HG02678 (cell line): Measurements from ENCODE around the gene DENND5B.
"Not testable (repeated sequence)": the region's sequence is repeated elsewhere in the genome, so short reads cannot be mapped to it uniquely, and the experiment has no call there.

Experiments used
- ATAC-seq: cut with Tn5 transposase; IDR thresholded peaks from one replicate; pipeline ENCODE4 v1.9.1; 2021; ENCODE audit warnings: mild to moderate bottlenecking, moderate library complexity; ENCODE audit not compliant: unreplicated experiment

DENND5B gene

DNA sequence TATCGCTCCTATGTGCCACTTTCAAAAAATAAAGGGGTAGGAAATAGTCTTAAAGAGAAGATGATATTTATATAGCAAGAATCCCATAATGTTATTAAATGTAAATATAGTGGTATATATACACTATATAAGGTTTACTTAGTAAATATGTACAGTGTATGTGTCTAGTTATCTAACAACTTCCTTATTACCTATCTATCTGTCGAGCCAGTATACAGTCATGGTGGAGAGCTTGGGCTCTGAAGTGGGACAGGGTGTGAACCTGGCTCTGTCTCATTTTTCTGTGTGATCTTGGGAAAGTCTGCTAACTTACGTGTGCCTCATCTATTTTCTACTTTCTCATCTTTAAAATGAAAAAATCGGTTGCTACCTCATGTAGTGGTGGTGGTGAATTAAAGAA, 202.2 kb downstream of the DENND5B start:
- no peak for ATAC-seq

DNA sequence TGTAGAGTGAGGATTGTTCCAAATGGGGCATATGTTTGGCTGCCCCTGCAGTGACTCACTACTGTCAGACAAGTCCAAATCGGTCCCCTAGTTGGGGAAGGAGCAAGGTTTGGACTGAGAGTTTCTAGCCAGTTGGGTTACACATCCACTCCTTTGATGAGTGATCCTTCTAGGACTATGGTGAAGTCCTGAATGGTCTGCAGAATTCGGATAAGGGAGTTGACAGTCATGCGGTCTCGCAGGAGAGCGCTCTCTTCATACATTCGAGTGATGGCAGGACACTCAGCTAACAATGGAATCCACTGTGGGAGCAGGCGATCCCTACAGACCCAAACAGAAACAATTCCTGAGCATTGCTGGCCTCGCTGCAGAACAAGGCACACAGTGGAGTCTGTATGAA, 203.5 kb downstream of the DENND5B start:
- no peak for ATAC-seq

DNA sequence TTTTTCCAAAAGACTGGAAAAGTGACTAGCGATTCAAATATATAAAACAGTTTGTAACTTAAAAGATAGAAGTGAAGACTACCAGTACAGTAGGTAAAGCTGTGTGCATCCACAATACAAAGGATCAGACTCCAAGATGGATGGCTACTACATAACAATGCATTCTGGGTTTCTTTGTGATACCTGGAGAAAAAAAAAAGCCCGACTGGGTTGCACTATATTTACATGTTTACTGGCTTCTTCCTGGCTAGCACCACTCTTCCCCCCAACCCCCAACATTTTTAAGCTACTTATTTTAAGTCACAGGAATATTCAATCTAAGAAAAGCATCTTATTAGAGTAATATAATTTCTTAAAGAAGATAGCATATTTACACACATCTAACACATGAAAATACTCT, 203.9 kb downstream of the DENND5B start:
- ATAC-seq: no peak

DNA sequence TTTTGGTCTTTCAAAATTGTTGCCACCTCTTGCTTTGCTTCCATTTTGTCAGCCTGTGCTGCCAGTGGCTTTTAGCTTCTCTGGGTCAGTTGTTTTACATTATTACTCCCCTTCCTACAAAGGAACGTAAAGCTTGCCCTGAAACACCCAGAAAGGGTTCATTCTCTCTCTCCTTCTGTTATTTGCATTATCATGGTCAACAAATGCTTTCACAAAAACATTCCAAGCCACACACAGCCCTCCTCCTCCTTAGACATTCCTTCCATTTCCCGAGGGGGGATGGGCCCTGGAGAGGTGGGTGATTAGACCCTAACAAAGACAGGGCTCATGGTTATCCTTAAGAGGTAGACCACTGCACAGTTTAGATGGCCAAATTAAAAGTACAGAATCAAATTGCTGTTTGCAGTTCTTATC, 204.6 kb downstream of the DENND5B start:
- ATAC-seq: no peak

DNA sequence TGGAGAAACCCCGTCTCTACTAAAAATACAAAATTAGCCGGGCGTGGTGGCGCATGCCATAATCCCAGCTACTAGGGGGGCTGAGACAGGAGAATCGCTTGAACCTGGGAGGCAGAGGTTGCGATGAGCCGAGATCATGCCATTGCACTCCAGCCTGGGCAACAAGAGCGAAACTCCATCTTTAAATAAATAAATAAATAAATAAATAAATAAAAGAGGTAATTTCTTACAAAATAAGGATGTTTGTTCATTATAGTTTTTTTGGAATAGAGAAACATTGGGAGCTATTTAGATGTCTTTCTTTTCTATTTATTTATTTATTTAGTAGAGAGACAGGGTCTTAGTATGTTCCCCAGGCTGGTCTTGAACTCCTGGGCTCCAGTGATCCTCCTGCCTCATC, 213.7 kb downstream of the DENND5B start:
- ATAC-seq: not testable (repeated sequence)

DNA sequence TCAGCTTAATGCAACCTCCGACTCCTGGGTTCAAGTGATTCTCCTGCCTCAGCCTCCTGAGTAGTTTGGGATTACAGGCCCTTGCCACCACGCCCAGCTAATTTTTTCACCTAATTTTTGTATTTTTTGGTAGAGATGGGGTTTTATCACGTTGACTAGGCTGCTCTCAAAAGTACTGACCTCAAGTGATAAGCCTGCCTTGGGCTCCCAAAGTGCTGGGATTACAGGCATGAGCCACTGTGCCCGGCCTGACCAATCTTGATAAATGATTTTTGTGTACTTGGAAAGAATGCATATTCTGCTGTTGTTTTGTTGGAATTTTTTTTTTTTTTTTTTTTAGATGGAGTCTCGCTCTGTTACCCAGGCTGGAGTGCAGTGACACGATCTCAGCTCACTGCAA, 215.5 kb downstream of the DENND5B start:
- ATAC-seq: not testable (repeated sequence)

DNA sequence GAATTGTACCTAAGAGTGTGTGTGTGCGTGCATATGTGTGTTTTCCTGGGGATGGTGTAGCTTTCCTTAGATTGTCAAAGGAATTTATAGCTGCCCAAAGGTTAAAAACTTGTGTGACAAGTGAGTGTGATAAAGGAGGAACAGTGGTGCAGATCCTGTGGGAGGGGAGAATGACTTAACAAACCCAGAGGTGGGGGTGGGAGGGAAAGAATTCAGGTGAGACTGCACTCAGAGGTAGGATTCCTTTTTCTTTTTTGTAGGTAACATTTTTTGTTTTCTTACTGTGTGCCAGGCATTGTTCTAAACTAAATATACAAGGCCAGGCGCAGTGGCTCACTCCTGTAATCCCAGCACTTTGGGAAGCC, 219.7 kb downstream of the DENND5B start:
- ATAC-seq: no peak

DNA sequence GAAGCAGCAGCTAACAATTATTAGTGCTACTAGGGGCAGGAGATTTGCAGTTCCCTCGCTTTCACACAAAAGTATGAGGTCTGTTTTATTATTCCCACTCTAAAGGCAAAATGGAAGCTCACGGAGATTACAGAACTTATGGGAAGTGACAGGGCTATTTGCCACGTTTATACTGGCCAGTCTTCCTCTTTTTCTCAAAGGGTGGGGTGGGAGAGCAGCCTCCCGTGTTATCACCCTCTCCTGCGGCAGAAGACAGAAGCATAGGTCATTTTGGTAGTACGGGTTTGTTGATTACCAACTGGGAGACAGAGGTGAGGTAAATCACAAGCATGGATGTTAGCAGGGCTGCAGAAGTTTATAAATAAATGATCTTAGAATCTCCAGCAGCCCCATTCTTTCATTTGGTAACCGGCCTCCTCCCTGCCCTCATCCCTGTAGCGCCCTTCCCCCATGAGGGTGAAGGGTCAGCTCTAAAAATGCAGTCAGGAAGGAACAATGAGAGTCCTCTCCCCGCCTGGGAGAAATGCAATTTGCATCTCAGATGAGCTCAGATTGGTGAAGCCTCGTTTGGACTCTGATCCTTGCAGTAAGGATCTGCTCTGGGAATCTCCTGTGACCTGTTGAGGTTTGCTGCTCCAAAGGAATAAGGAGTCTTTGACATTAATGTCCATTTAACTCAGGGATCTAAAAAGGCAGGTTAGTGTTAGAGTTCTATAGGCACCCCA, 220.2 kb downstream of the DENND5B start:
- no peak for ATAC-seq

DNA sequence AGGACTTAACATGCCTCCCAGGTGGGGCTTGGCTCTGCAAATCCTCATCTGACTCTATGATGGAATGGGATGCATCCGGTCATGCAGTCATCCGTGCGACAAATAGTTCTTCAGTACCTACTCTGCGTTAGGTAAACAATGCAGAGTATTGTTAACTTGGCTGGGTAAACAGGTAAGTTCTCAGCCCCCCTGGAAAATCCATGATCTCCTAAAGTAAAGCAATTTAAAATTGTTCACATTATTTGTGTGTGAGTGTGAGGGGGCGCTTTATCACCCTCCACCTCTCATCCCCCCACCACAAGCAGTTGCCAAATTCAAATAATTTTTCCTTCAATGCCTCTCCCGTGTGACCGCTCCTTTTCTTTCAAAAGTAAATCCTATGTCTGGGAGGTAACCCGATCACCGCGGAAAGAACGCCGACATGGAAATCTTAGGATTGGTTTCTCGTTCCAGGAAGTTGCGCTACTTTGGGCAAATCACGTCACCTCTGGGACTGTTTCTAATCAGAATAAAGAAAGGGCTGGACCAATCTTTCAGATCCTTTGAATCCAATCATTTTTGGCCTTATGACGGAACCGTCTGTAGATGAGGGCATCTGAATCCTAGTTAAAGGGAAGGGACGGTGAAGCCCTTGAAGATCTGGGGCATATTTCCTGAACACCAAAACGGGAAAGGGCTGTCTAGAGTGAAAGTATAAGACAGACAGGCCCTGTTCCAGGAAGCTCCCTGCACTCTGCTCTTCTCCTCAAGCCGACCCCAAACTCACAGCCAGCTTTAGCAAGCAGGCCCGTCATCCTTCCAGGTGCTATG, 221.0 kb downstream of the DENND5B start:
- no peak for ATAC-seq

DNA sequence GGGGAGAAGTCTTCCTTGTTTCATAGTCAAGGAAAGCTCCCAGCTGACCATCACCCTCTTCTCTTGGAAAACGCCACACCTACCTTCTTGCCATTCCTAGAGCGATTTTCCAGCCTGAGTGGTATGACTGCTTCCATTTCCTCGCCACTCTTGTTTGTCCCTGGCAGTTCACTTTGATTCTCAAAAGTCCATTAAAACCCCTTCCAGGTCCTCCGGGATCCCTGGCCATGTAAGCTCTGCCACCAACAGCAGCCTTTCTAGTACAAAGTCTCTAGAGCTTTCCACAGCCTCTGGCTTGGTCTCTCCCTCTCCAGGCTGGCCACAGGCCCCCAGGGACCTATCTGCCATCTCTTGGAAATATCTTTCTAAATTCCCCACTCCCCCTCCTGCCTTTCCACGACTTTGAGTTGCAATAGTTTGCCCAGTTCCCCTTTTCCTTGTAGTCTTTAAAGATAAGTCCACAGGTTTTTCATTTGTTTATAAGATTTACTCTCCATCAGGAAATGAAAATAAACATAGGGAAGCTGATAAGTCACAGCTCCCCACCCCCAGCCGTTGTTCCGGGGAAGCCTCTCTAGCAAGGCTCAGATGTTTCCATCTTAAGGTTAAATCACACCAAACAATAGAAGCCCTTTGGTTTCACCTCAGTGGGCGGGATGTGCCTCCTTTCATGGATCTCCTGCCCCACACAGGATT, 222.1 kb downstream of the DENND5B start:
- ATAC-seq: no peak

DNA sequence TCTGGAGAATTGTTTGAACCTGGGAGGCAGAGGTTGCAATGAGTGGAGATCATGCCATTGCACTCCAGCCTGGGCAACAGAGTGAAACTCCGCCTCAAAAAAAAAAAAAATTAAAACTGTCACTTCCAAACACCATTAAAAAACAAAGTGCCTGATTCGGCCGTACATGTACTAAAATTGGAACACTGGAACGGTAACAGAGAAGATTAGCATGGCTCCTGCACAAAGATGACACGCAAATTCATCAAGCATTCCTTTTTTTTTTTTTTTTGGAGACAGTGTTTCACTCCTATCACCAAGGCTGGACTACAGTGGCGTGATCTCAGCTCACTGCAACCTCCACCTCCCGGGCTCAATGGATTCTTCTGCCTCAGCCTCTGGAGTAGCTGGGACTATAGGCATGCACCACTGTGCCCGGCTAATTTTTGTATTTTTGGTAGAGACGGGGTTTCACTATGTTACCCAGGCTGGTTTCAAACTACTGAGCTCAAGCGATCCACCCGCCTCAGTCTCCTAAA, 224.8 kb downstream of the DENND5B start:
- ATAC-seq: no peak

DNA sequence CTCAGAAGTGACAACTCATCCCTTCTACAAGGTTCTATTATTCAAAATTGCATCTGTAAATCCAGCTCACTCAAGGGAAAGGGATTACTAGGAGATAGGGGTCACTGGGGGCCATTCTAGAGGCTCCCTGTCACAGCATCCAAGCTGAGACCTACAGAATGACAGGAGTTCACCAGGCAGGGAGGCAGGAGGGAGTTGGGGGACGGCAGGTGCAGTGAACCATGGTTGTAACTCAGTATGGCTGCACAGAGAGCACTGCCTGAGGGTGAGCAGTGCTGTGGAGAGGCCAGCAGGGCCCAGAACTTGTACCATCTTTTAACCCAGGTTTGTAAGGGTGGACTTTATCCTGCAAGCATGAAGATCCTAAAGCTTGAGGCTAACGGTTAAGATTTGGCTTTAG, 227.1 kb downstream of the DENND5B start:
- ATAC-seq: no peak

DNA sequence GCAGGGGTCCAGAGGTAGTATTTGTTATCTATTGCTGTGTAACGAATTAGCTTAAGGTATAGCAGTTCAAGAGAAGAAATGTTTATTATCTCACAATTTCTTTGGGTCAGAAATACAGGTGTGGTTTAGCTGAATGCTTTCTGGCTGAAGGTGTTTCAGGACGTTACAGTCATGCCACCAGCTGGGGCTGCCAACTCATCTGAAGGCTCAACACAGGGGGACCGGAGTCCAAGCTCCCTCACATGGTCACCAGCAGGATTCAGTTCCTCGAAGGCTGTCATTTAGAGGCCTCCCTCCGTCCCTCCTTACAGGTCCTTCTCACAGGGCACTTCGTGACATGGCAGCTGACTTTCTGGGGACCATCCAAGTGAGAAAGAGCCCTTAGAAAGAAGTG, 227.5 kb downstream of the DENND5B start:
- peak; percentile 0 for ATAC-seq

DNA sequence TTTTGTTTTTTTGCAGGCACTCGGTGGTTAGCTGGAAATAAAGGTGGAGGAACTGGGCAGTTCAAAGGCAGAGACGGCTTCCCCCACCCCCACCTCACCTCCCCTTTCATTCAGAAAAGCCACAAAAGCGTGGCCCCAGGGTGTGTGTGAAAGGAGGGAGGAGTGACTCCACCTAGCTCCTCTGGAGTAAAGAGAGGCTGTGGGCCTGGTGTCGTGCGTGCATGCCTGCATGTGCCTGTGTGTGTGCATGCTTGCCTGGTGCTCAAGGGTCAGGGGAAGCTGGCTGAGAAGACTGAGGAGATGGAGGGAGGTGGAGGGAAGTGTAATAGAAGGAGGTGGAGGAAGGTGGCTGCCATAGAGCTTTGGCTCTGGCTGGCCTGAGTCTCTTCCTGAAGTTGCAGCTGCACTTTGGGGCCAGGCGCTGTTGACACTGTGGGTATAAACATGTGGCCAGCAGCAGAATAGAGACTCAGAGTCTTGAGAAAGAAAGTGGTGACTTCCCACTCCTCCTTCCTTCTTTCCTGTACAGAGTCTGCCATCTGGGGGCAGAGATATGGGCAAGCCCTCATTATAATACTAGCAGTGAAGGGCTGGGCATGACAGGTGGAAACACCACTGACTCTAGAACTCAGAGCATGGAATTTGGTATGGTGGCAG, 228.0 kb downstream of the DENND5B start:
- ATAC-seq: peak; percentile 80

DNA sequence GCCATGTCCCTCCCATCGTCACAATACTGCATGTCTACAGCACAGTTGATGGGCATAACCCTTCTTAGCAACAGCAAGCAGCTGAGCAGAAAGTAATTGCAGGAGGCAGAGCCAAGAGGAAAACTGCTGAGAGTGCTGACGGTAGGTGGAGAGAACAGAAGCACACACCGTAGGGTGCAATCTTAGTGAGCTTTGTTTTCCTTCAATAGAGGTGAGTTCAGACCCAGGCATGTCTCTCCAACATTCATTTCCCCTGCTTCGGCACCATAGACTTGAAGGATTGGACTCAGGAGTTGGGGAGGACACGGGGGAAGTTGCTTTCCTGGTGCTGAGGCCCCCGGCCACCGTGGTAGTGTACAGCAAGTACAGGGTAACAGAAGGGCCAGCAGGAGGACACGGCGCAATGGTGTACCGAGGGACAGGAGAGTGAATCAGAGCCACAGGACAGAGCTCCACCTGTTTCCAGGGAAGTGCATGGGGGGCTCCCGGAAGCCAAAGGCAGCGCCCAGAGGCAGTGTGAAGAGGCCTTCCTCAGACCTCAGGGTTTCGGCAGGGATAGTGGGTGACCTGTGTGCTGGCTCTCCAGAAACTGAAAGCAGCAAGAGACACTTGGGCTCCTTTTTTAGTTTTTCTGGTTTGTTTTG, 228.7 kb downstream of the DENND5B start:
- ATAC-seq: peak; percentile 47

DNA sequence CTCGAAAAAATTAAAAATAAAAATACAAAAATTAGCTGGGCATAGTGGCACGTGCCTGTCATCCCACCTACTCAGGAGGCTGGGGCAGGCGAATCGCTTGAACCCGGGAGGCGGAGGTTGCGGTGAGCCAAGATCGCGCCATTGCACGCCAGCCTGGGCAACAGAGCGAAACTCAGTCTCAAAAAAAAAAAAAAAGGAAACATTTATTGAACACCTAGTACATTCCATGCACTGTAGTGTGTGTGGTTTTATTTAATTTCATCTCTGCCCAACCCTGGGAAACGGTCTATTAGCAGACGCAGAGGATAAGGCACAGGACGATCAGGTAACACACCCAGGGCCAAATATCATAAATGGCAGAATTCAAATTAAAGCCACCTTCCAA, 229.2 kb downstream of the DENND5B start:
- ATAC-seq: no peak

DNA sequence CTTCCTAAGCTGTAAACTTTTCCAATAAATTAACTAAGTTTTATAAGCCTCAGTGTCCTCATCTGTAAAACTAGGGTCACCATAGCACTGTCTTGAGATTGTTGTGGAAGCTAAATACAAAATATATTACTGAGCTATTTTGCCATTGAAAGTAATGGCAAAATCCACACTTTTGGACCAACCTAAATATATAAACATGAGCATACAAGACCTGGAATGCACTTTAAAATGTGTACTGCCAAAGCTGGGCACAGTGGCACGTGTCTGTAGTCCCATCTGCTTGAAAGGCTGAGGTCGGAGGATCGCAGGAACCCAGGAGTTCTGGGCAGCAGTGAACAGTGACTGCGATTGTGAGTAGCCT, 235.2 kb downstream of the DENND5B start:
- no peak for ATAC-seq

DNA sequence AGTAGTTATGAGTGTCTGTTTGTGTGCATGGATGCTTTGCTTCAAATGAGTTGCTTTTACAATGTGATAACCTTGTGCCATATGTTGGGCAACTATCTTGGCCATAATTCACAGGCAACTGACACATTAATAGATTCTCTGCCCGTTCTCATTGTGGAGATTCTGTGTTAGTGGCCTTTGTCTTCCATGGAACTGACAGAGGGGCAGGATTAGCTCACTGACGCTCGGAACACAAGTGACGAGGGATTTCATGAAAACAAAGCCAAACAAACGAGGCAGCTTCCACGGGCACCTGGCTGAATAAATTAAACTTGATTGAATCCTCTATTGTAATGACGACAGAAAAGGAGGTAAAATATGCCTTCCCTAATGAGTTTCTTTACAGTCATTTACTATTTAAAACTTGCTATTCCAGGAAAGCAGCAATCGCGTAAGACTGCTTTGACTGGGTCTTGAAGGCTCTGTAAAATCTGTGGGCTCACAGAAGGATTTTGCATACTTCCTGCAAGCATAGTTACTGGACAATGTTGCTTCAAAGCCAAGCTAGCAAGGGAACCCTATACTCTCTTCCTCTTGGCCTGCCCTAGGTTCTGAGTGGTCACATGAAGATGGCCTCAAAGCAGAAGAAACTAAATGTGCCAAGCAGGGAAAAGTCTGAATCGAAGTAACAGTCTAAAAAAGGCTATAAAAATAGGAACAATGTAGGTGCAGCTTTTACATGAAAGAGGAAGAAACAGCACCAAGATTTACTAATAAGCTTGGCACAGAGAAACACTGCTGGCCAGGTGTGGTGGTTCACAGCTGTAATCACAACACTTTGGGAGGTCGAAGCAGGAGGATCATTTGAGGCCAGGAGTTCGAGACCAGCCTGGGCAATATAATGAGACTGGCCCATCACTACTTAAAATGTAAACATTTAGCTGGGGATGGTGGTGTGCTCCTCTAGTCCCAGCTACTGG, 236.9 kb downstream of the DENND5B start:
- no peak for ATAC-seq

DNA sequence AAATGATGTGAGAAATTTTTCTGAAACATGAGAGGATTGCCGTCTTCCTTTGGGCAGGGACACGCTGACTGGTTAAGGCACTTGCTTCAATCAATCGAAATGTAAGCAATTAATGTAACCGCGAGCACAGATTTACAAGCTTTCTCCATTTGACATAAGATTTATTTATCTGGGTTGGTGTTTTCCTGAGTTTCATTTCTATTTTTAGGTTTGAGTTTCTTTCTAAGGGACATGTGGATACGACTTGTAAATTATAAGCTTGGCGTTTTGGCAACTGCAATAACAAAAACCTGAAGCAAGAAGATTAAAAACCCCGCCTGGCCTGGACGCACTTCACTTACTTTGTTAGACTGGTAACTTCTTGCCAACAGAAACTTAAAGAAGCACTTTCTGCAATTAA, 244.7 kb downstream of the DENND5B start:
- ATAC-seq: no peak

DNA sequence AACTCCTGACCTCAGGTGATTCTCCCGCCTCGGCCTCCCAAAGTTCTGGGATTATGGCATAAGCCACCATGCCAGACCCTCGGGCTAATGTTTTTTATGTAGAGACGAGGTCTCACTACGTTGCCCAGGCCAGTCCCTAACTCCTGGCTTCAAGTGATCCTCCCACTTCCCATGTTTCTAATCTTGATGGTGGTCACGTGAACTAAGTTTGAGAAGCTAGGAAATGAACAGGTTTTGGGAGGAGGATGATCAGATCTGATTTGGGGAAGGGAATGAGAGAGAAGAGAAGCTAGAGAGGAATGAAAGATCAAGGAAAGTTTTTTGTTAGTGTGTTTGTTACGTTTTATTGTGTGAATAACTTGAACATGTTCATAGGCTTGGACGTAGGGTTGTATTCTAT, 247.8 kb downstream of the DENND5B start:
- ATAC-seq: no peak
